Stimulated activated CD8-positive, alpha-beta memory T cell treated with anti-CD3 and anti-CD28 coated beads, Interleukin-7, amount 100 ng/mL, for 1 hour (primary cell): ENCODE data around the gene CARD8.

ENCODE experiments used
- DNase-seq, 2 donors: peaks; one replicate each; pipeline ENCODE4 v3.0.0-alpha.2; 2020; ENCODE audit warnings: low read depth in 2 of 2

CARD8 gene

GRCh38 chr19:48210005-48210404, 45.7 kb downstream of the CARD8 start:
- DNase-seq = no peak

- no peak for DNase-seq
Observed at GRCh38 chr19:48206397-48207093, 49.2 kb downstream of the CARD8 start.

- DNase-seq = peak; percentile 72 to 76
Observed at GRCh38 chr19:48203794-48204628, 51.7 kb downstream of the CARD8 start.

GRCh38 chr19:48203222-48203793, 52.4 kb downstream of the CARD8 start:
- DNase-seq = no peak

- no peak for DNase-seq
Observed at GRCh38 chr19:48196933-48197665, 58.6 kb downstream of the CARD8 start.

GRCh38 chr19:48196321-48196763, 59.4 kb downstream of the CARD8 start:
- DNase-seq = no peak

- no peak for DNase-seq
Observed at GRCh38 chr19:48194844-48195830, 60.6 kb downstream of the CARD8 start.

GRCh38 chr19:48194041-48194843, 61.5 kb downstream of the CARD8 start:
- no peak for DNase-seq

GRCh38 chr19:48192750-48193149, 63.0 kb downstream of the CARD8 start:
- DNase-seq = no peak

- DNase-seq = no peak
Observed at GRCh38 chr19:48190885-48191284, 64.8 kb downstream of the CARD8 start.

GRCh38 chr19:48190288-48190884, 65.3 kb downstream of the CARD8 start:
- DNase-seq = peak in 1 of 2 donors; percentile 30

GRCh38 chr19:48186541-48186991, 69.1 kb downstream of the CARD8 start:
- DNase-seq = no peak

GRCh38 chr19:48186015-48186414, 69.7 kb downstream of the CARD8 start:
- no peak for DNase-seq

- no peak for DNase-seq
Observed at GRCh38 chr19:48183356-48183755, 72.4 kb downstream of the CARD8 start.

GRCh38 chr19:48182434-48182833, 73.3 kb downstream of the CARD8 start:
- no peak for DNase-seq

GRCh38 chr19:48181505-48181904, 74.2 kb downstream of the CARD8 start:
- DNase-seq = no peak

- DNase-seq = no peak
Observed at GRCh38 chr19:48176226-48176625, 79.5 kb downstream of the CARD8 start.

GRCh38 chr19:48175578-48175977, 80.1 kb downstream of the CARD8 start:
- no peak for DNase-seq

GRCh38 chr19:48174445-48175030, 81.2 kb downstream of the CARD8 start:
- no peak for DNase-seq
